Measurements from ENCODE around the gene PCNX2. TPM values are rescaled to one million over a fixed set of nuclear protein-coding genes. Genes with fewer than 3 reads are reported as not detected.

Gene PCNX2
- total and polyA plus RNA-seq, 2 donors (not counting 1 experiment from before 2014, with no cell fraction given): 13.0 to 37.8 TPM

- H4K20me1 ChIP-seq (ENCODE audit: control insufficient read depth, extremely low read depth, insufficient read depth, low read length): no peaks in the 10 kb centered on the region
- no peak overlapping the region for H2AFZ ChIP-seq (ENCODE audit: low read length)
- no peak overlapping the region for H3K27ac ChIP-seq (ENCODE audit: insufficient read depth, low read length)
- H3K4me2 ChIP-seq (ENCODE audit: extremely low read depth, insufficient read depth, low read length): no peak overlapping the region
- H3K4me3 ChIP-seq (replicated peaks in 1 of 4; ENCODE audit: control extremely low read depth in 1 of 4, insufficient read depth in 1 of 4, low read depth in 3 of 4, low read length in 4 of 4): no peak overlapping the region
- H3K27me3 ChIP-seq (ENCODE audit: control insufficient read depth, insufficient read depth, low read length): no peaks in the 10 kb centered on the region
- no peaks in the 10 kb centered on the region for H3K9me3 ChIP-seq (ENCODE audit: control insufficient read depth, insufficient read depth, low read depth, low read length)
- no peak overlapping the region for H3K9ac ChIP-seq (ENCODE audit: insufficient read depth, low read length)
- no peaks in the 10 kb centered on the region for H3K36me3 ChIP-seq (ENCODE audit: control insufficient read depth, insufficient read depth, low read length)
- TF ChIP-seq, protein P1, sequence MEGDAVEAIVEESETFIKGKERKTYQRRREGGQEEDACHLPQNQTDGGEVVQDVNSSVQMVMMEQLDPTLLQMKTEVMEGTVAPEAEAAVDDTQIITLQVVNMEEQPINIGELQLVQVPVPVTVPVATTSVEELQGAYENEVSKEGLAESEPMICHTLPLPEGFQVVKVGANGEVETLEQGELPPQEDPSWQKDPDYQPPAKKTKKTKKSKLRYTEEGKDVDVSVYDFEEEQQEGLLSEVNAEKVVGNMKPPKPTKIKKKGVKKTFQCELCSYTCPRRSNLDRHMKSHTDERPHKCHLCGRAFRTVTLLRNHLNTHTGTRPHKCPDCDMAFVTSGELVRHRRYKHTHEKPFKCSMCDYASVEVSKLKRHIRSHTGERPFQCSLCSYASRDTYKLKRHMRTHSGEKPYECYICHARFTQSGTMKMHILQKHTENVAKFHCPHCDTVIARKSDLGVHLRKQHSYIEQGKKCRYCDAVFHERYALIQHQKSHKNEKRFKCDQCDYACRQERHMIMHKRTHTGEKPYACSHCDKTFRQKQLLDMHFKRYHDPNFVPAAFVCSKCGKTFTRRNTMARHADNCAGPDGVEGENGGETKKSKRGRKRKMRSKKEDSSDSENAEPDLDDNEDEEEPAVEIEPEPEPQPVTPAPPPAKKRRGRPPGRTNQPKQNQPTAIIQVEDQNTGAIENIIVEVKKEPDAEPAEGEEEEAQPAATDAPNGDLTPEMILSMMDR (conservative IDR thresholded peaks at IDR 0.05 in 1 of 2, IDR thresholded peaks at IDR 0.05 in 1 of 2; ENCODE audit: low read depth in 1 of 2, low read length in 2 of 2): no peak
- no peak for TF ChIP-seq EZH2 (IDR thresholded peaks at IDR 0.05; ENCODE audit: low read length, missing control alignments)
- no peaks in the 10 kb centered on the region for H3K4me1 ChIP-seq (ENCODE audit: control insufficient read depth, extremely low read depth, insufficient read depth, low read length)
- no peaks in the 10 kb centered on the region for H3K79me2 ChIP-seq (ENCODE audit: control insufficient read depth, insufficient read depth, low read length)
- no peak for DNase-seq (ENCODE audit: low read depth in 2 of 2)
Measured at GRCh38 chr1:233233508-233234040, 62.0 kb downstream of the PCNX2 start.

- H3K9ac ChIP-seq (ENCODE audit: insufficient read depth, low read length): no peak overlapping the region
- no peaks in the 10 kb centered on the region for H3K79me2 ChIP-seq (ENCODE audit: control insufficient read depth, insufficient read depth, low read length)
- no peaks in the 10 kb centered on the region for H4K20me1 ChIP-seq (ENCODE audit: control insufficient read depth, extremely low read depth, insufficient read depth, low read length)
- H3K4me3 ChIP-seq (replicated peaks in 1 of 4; ENCODE audit: control extremely low read depth in 1 of 4, insufficient read depth in 1 of 4, low read depth in 3 of 4, low read length in 4 of 4): no peak overlapping the region
- no peak overlapping the region for H3K27ac ChIP-seq (ENCODE audit: insufficient read depth, low read length)
- no peaks in the 10 kb centered on the region for H3K4me1 ChIP-seq (ENCODE audit: control insufficient read depth, extremely low read depth, insufficient read depth, low read length)
- TF ChIP-seq EZH2 (IDR thresholded peaks at IDR 0.05; ENCODE audit: low read length, missing control alignments): no peak
- TF ChIP-seq, protein P1 (conservative IDR thresholded peaks at IDR 0.05 in 1 of 2, IDR thresholded peaks at IDR 0.05 in 1 of 2; ENCODE audit: low read depth in 1 of 2, low read length in 2 of 2): no peak
- H3K36me3 ChIP-seq (ENCODE audit: control insufficient read depth, insufficient read depth, low read length): no peaks in the 10 kb centered on the region
- DNase-seq (ENCODE audit: low read depth in 2 of 2): peak; percentile 13 to 24
- no peaks in the 10 kb centered on the region for H3K27me3 ChIP-seq (ENCODE audit: control insufficient read depth, insufficient read depth, low read length)
- no peak overlapping the region for H2AFZ ChIP-seq (ENCODE audit: low read length)
- no peak overlapping the region for H3K4me2 ChIP-seq (ENCODE audit: extremely low read depth, insufficient read depth, low read length)
- no peaks in the 10 kb centered on the region for H3K9me3 ChIP-seq (ENCODE audit: control insufficient read depth, insufficient read depth, low read depth, low read length)
Measured at GRCh38 chr1:233230011-233230410, 65.5 kb downstream of the PCNX2 start.

DNA sequence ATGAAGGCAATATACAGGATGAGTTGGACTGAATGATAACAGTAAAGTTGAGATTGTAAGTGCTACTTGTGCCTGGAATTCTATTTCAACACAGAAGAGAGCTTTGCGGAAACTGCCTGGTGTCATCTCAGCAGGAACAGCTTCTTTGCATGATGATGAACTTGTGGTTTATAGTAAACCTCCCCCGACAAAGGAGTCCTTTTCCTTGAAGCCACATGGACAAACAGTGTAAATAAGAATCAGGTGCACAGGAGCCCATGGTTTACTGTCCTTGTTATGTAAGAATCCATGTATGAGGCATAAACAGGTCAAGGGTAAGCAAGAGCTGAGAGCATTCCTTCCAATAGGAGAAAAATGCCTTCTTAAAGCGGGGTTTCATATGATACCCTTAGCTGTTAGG lies 66.2 kb downstream of the PCNX2 start:
- H3K4me2 ChIP-seq (ENCODE audit: extremely low read depth, insufficient read depth, low read length): no peak overlapping the region
- H3K36me3 ChIP-seq (ENCODE audit: control insufficient read depth, insufficient read depth, low read length): no peaks in the 10 kb centered on the region
- H4K20me1 ChIP-seq (ENCODE audit: control insufficient read depth, extremely low read depth, insufficient read depth, low read length): no peaks in the 10 kb centered on the region
- H3K27ac ChIP-seq (ENCODE audit: insufficient read depth, low read length): no peak overlapping the region
- H3K4me3 ChIP-seq (replicated peaks in 1 of 4; ENCODE audit: control extremely low read depth in 1 of 4, insufficient read depth in 1 of 4, low read depth in 3 of 4, low read length in 4 of 4): no peak overlapping the region
- H3K9ac ChIP-seq (ENCODE audit: insufficient read depth, low read length): no peak overlapping the region
- H3K27me3 ChIP-seq (ENCODE audit: control insufficient read depth, insufficient read depth, low read length): no peaks in the 10 kb centered on the region
- no peak for DNase-seq (ENCODE audit: low read depth in 2 of 2)
- no peaks in the 10 kb centered on the region for H3K4me1 ChIP-seq (ENCODE audit: control insufficient read depth, extremely low read depth, insufficient read depth, low read length)
- no peaks in the 10 kb centered on the region for H3K9me3 ChIP-seq (ENCODE audit: control insufficient read depth, insufficient read depth, low read depth, low read length)
- no peaks in the 10 kb centered on the region for H3K79me2 ChIP-seq (ENCODE audit: control insufficient read depth, insufficient read depth, low read length)
- H2AFZ ChIP-seq (ENCODE audit: low read length): no peak overlapping the region
- TF ChIP-seq, protein P1 (conservative IDR thresholded peaks at IDR 0.05 in 1 of 2, IDR thresholded peaks at IDR 0.05 in 1 of 2; ENCODE audit: low read depth in 1 of 2, low read length in 2 of 2): no peak
- no peak for TF ChIP-seq EZH2 (IDR thresholded peaks at IDR 0.05; ENCODE audit: low read length, missing control alignments)
